Pons (tissue), 1 donor: ENCODE data around the gene HSD11B2.

Source experiments
- DNase-seq: peaks from one replicate; pipeline ENCODE4 v3.0.0-alpha.2; 2016; ENCODE audit warnings: low spot score

Gene HSD11B2

DNA sequence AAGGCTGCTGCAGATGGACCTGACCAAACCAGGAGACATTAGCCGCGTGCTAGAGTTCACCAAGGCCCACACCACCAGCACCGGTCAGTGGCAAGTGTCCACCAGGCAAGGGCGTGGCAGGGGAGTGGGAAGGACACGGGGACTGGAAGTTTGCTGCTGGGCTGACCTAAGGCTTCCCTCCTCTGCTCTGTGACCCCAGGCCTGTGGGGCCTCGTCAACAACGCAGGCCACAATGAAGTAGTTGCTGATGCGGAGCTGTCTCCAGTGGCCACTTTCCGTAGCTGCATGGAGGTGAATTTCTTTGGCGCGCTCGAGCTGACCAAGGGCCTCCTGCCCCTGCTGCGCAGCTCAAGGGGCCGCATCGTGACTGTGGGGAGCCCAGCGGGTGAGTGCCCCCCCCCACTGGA lies 4.8 kb downstream of the HSD11B2 start:
- DNase-seq, result no peak

DNA sequence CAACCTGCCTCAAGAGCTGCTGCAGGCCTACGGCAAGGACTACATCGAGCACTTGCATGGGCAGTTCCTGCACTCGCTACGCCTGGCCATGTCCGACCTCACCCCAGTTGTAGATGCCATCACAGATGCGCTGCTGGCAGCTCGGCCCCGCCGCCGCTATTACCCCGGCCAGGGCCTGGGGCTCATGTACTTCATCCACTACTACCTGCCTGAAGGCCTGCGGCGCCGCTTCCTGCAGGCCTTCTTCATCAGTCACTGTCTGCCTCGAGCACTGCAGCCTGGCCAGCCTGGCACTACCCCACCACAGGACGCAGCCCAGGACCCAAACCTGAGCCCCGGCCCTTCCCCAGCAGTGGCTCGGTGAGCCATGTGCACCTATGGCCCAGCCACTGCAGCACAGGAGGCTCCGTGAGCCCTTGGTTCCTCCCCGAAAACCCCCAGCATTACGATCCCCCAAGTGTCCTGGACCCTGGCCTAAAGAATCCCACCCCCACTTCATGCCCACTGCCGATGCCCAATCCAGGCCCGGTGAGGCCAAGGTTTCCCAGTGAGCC lies 5.8 kb downstream of the HSD11B2 start:
- DNase-seq, result no peak

DNA sequence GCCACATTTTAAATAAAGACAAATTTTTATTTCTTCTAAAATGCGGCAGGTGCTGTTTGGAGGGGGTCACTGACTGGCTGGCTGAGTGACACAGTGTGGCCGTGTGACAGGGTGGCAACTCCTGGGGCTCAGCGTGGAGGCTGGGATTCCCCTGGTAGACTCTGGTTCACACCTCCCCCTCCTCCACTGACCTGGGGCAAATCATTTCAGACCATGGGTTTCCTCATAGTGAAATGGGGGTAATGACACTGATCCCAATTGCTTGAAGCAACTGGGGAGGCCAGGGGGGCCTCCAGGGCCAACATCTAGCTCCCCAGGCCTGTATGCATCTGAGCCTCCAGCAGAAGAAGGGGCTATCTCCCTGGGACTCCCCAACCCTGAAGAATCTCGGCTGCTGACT lies 6.6 kb downstream of the HSD11B2 start:
- DNase-seq, result no peak

DNA sequence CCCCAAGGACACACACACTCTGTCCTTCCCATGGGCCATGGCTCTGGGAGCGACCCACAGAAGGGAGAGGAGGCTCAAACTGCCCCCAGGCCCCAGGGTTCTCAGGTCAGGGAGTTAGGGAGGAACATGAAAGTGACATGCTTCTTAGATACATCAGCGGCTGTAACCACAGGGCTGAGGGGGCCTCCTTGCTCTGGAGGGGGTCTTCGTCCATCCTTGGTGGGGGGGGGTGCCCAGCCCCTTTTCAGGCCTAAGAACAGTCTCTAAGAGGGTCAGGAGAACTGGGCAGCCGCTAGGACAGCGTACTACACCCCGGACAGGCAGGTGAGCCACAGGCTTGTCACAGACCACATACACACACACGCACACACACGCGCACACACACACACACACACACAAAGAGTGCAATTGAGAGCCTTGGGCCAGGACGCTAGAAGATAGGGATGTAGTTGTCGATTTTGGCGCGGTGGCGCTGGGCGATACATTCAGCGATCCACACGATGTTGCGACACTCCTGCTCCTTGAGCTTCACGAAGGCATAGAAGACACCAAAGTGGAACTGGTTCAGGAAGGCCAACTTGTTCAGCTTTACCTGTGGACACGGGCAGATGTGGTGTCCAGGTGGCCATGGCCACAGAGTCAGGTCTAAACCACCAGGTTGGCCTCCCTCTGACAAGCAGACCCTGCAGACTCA lies 7.3 kb downstream of the HSD11B2 start:
- DNase-seq, result no peak

DNA sequence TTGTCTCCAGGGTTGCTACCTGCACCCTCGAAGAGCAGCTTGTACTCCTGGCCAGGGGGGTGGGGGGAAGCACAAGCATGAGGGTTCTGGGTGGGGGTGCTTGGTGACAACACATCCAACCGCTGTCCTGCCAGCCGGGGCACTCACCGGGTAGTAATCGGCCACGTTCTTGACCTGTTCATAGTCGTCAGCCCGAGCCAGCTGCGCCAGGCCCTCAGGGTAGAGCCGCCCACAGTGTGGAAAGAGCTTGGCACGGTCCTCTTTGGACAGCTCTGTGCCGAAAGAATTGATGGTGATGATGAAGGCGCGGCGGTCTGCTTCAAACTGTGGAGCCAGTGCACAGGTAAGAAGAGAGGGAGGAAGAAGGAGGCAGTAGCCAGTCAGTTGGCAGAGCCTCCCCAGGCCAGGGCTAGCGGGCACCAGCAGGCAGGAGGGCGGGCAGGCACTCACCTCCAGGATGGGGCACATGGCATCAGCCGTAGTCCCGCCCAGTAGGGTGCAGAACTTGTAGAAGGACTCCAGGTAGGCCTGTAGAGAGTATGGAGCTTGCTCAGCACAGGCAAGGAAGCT lies 8.0 kb downstream of the HSD11B2 start:
- DNase-seq, result no peak

DNA sequence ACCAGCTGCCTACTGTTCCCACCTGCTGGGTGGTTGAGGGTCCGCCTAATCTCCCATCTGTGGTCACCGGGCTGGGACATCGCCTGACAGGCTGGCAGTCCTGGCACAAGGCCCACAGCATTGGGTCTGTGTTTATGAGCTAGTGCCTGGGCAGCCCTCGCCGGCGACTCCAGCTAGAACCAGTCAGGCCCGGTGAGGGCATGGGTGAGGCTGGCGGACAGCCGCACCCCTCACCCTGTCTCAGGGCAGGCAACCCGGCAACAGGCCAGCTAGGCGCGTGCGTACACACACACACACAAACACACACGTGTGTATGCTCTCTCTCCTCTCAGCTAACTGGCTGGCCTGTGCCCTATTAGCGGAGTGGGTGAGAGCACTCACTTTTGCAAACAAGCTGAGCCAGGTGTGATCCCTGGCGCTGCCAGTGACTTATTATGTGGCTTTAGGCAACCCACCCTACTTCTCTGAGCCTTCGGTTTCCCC lies 10.4 kb downstream of the HSD11B2 start:
- peak; percentile 51 for DNase-seq

DNA sequence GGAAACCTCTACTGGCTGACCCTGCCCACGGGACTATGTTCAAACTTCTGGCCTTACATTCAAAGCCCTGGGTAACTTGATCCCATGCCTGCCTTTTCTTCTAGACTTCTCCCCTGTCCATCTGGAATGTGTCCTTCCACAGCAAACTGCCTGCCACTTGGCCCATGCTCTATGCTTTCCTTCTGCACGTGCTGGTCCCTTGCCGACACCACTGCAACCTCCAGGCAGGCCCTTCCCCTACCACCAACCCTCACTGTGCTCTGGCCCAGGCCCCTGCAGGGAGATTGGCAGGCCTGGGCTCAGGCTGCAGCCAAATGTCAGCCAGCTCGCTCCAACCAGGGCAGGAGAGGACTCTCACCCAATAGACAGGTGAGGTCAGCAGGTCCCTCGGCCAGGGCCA lies 11.0 kb downstream of the HSD11B2 start:
- no peak for DNase-seq

DNA sequence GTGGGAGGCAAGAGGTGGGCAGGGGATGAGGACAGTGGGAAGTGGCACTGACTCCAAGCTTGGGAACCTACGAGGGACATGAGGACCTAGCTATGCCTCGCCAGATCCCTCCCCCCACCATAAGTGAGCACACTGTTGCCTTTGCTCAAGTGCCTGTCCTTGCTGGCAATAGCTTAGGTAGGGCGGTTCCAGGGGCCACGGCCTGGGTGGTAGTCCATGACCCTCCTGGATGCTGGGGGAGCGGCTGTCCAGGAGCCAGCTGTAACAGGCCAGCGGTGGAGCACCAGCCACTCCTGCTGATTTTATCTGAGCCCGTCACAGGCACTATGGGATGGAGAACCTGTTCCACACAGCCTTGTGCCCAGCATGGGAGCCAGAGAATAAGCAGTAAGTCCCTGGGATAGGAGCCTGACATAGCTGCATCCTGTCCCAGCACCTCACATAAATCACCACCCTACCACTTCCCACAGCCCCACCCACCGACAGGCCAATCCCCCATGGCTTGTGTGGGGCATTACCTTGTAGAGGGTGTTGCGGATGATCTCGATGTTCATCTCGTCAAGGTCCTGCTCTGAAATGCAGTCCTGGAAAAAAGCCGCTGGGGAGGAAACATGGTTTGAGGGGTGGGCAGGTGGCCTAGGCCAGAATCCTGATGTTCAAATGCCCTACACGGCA lies 11.8 kb downstream of the HSD11B2 start:
- DNase-seq, result no peak

DNA sequence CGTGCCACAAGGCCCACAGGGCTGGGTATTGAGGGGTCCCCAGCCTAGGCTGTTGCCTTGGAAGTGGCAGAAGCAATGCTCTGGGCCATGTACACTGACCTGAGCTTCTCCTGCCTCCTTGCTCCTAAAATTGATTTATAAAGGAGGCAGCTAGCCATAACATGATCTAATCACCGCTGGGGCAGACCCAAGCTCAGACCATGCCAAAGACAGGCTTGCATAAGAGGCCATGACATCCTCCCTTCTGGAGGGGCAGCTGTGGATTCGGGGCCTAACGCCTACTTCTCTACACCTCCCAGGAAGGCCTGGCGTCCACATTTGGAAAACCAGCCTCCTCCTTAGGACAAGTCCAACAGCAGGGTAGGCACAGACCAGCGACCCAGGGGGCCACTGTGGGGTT lies 12.3 kb downstream of the HSD11B2 start:
- DNase-seq, result no peak

DNA sequence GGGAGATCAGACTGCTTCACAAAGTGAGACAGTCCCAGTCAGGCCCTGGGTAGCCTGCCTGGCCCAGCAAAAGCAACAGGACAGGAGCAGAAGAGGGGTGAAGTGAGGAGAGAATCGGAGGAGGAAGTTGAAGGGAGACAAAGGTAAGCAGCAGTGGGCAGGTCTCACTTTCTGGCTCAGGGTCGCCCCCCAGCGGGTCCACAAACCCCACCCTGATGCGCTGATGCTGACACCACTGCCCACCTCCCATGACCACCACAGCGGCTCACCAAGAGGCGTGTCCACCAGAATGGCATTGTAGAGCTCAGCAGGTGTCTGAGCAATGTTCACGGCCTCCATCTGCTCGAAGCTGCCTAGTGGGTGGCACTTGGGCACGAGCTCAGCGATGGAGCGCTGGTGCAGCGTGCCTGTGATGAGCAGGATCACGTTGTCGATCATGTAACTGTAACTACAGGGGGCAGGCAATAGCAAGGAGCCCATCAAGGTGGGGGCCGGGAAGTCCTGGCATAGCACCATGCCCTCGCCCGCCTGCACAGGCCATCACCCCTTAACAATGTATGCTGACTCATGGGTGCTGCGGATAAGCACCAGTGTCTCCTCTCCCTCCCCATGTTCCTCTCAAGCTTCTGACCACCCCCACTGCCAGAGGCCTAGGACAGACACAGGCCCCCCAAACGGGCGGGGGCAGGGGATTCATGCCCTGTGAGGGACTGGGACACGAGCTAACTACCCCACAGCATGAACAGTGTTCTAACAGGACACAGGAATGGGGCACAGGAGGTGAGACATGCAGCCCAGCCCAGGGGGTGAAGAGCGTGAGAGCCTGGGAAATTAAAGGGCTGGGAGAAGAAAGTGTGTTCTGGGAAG lies 13.6 kb downstream of the HSD11B2 start:
- DNase-seq, result no peak

DNA sequence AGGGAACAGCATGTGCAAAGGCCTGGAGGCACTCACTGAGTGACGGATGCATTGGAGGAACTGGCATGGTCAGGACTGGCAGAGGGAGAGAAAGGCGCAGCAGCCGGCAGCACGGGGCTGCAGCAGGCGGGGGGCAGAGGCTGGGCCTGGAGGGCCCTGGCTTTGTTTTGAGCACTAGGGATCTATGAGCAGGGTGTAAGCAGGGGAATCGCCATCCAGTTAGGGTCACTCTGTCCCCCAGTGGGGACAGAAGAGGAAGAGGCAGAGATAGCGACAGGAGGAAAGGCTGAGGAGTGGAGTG lies 14.2 kb downstream of the HSD11B2 start:
- DNase-seq, result no peak

DNA sequence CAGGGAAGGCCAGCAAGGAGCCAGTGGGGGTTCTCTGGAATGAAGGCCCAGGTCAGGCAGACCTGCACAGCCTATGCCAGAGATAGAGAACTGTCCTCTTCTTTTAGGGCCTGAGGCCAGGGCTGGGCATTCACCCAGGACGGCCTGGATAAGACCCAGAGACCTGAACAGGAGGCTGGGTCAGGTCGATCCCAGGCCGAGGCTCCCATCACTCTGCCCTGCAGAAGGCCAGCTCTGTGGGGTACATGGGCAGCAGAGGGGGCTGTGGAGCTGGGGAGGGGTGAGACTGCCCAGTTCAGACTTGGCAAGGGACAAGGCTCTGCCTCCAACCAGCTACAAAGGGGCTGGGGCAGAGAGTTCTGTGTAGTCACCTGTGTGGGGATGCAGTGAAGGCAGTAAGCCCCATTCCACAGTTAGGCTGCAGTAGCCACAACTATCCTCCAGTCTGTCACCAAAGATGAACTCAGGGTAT lies 14.6 kb downstream of the HSD11B2 start:
- no peak for DNase-seq

DNA sequence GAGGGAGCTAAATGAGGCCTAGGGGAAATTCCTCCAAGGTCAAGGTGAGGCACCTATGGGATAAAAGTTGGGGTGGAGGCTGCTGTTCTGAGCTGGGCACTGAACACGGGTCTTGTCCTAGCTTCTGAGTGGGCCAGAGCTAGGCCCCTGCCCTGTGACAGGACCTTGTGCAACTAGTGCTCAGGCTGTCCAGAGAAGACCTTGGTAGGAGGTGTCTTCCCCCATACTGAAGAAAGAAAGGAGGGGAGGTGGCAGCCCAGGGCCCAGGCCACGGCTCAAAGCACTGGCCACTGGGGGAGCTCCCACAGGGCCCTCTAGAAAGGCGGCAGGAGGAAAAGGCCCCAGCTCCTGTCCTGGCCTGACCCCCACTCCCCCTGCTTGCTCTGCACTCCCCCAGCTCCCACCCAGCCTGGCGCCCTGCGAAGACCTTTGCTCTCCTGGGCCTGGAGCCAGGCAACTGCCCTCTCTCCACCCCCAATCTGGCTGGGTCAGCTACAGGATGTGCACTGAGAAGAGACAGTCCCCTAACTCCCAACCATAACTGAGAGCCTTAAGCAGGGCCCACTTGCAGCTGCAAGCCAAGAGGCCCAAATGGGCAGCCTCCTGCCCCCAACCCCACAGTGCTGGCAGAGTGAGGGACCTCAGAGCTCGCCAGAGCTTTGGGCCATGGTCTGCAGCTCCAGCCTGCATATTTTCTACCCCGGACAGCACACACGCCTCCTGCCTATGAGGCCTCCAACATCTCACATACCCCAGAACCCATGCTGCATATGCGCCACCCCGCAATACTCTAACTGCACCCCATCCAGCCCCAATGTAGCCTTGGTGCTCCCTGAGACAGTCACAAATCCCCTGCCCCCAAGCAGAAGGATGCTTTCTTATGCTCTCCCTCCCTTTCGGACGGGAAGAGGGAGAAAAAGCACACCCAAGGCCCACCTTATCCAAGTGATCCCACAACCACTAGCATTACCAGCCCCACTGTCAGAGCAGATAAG lies 15.3 kb downstream of the HSD11B2 start:
- no peak for DNase-seq

DNA sequence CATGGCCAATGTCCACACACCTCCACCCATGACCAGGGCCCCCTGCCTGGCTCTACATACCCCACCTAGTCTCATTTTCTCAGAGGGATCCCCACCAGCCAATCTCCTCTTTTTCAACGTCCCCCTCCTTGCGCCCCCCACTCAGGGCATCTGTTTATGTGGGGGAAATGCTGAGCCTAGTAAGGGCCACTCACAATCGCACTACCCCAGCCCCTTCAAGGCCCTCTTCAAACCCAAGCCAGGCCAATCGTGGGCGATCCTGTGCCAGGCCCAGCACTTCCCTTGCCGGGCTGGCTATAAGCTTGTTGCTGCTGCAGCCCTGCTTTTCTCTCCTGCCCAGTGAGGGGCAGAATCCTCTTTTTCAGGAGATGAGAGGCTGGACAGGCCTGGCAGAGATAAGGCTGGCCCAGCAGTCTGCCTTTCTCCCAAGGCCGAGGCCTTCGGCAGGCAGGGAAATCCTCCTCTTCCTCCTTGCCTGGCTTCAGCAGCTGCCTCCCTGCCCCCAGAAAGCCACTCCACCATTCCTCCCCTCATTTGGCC lies 16.1 kb downstream of the HSD11B2 start:
- DNase-seq, result no peak

DNA sequence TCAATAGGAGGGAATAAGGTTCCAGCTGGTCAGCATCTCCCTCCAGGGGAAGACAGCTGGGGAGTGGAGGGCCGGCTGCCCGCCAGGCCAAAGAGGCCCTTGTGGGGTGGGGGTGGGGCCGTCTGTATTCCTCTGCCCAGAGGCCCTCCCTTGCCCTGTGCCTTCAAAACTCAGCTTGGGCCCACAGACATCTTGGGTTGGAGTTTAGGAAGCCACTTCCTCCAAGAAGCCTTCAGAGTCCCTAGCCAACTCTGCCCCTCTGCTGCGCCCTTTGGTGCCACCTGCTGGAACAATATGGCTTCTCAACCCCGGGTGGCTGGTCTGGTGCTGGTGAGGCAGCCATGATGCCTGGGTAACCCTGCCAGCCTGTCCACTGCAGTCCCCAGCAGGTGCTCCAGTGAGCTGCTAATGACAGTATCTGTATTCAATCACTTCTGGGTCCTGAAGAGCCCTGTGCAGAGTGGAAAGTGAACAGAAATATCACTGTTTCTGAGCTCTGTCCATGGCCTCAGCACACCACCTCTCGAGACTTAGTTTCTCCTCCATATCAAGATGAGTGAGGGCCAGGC lies 16.7 kb downstream of the HSD11B2 start:
- DNase-seq, result no peak

DNA sequence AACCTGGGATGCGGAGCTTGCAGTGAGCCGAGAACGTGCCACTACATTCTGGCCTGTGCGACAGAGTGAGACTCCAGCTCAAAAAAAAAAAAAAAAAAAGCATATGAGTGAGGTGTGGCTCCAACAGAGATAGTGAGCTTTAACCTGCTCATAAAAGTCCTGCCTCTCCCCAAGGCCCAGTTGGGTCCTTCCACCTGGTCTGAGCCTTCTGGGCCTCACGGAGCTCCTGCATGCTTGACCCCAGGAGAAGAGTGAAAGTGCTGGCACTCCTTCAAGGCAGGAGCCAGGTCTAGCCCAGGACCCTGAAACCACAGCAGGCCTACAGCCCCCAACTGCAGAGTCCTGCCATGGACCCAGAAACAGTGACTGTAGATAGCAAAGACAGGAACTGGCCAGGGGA lies 17.7 kb downstream of the HSD11B2 start:
- DNase-seq, result no peak

DNA sequence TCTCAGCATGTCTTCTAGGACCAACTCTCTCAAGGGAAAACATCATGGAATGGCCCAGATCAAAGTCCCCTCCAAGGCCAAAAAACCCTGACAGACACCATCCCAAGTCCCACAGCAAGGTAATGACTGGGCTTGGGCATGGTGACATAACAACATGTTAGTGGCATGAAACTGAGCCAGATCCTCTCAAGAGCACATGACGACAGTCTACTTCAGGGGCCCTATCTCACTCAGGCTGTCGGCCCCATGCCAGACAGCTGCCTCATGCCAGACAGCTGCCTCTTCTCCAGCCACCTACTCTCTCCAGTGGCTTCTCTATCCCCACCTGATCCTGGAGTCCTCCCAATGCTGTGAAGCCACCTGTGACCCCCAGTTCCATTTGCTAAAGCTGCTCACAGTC lies 18.4 kb downstream of the HSD11B2 start:
- DNase-seq, result no peak

DNA sequence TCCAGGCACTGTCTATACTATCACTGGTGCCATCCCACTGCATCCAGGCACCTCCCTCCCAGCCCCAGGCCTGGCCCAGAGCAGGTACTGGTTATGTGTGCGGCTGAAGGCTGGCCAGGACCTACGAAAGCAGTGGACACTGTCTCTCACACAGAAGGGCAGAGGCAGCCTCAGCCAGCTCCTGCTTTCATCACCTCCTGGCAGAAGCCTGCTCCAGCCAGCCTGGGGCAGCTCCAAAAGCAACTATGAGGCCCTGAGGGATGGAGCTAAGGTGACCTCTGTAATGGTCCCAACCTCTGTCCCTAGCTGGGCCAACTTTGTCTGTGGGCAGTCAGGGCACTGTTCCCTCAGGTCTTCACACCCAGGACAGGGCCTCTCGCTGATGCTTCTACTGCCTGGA lies 18.8 kb downstream of the HSD11B2 start:
- no peak for DNase-seq

DNA sequence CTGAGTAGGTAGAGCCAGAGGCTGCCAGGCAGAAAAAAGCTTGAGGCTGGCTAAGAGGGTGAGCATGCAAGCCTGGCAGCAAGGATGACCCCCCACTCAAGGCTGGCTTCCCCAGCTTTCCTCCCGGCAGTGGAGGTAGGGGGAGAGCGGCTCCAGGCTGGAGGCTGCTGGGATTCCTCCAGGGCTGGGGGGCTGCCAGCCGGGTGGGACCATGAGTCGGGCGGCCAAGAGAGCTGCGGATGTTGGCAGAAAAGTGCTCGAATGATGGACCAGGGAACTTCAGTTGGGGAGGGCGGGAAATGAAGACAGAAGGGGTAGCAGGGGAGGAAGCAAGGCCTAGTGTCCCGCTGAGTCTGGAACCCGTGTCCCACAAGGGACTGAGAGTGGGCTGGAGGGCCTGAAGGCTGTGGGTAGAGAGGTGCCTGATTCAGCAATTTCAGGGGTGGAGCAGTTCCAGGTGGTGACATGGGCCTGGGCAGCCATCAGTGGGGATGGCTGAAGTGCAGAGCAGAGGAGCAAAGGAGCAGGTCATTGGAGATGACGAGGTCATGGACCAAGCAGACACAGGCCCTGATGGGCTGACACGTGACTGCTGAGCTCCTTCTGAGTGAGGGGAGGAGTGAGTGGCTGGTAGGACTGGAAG lies 20.3 kb downstream of the HSD11B2 start:
- DNase-seq, result no peak
